SK-N-SH treated with all-trans-retinoic acid at 6 μM for 48 hours (cell line): ENCODE measurements around the gene CTBP1.

ENCODE experiments used
- ATAC-seq: fragments of 200-7000 bp; cut with Tn5 transposase; 3 replicates; pipeline ENCODE4 v1.9.1; 2020; ENCODE audit warnings: mild to moderate bottlenecking, moderate library complexity
- BACH2 ChIP-seq: fragments of 250-450 bp; sonication (Bioruptor Pico); IDR thresholded peaks from 2 replicates; pipeline ENCODE4 v1.9.0; 2021; ENCODE audit warnings: mild to moderate bottlenecking, borderline replicate concordance
- CSDC2 ChIP-seq: fragments of 250-450 bp; sonication (Bioruptor Pico); IDR thresholded peaks from 2 replicates; pipeline ENCODE4 v1.5.0; 2020; ENCODE audit warnings: mild to moderate bottlenecking, moderate library complexity
- ESRRG ChIP-seq: fragments of 250-450 bp; sonication (Bioruptor Pico); IDR thresholded peaks from 2 replicates; pipeline ENCODE4 v1.6.1; 2021; ENCODE audit warnings: mild to moderate bottlenecking
- GLIS3 ChIP-seq: fragments of 250-450 bp; sonication (Bioruptor Pico); IDR thresholded peaks from 2 replicates; pipeline ENCODE4 v1.5.0; 2020; ENCODE audit warnings: mild to moderate bottlenecking, moderate library complexity
- OSR1 ChIP-seq: fragments of 250-450 bp; sonication (Bioruptor Pico); IDR thresholded peaks from 2 replicates; pipeline ENCODE4 v1.8.0; 2022; ENCODE audit warnings: moderate library complexity, mild to moderate bottlenecking, inconsistent platforms
- PPARA ChIP-seq: fragments of 250-450 bp; sonication (Bioruptor Pico); IDR thresholded peaks from 2 replicates; pipeline ENCODE4 v1.5.0; 2020; ENCODE audit warnings: mild to moderate bottlenecking, borderline replicate concordance
- RARB ChIP-seq: fragments of 250-450 bp; sonication (Bioruptor Pico); IDR thresholded peaks from 2 replicates; pipeline ENCODE4 v1.8.0; 2021; ENCODE audit warnings: mild to moderate bottlenecking, moderate library complexity
- SNAI2 ChIP-seq: fragments of 250-450 bp; sonication (Bioruptor Pico); IDR thresholded peaks from 2 replicates; pipeline ENCODE4 v1.5.0; 2020; ENCODE audit warnings: mild to moderate bottlenecking, moderate library complexity
- TCF4 ChIP-seq: fragments of 250-450 bp; sonication (Bioruptor Pico); IDR thresholded peaks from 2 replicates; pipeline ENCODE4 v1.8.0; 2021; ENCODE audit warnings: mild to moderate bottlenecking, moderate library complexity, borderline replicate concordance
- TOX ChIP-seq: fragments of 250-450 bp; sonication (Bioruptor Pico); IDR thresholded peaks from 2 replicates; pipeline ENCODE4 v1.8.0; 2021; ENCODE audit warnings: mild to moderate bottlenecking, moderate library complexity, borderline replicate concordance
- ZC3H10 ChIP-seq: fragments of 250-450 bp; sonication (Bioruptor Pico); IDR thresholded peaks from 2 replicates; pipeline ENCODE4 v1.5.1; 2021; ENCODE audit warnings: mild to moderate bottlenecking, moderate library complexity
- ZFP3 ChIP-seq: fragments of 250-450 bp; sonication (Bioruptor Pico); IDR thresholded peaks from 2 replicates; pipeline ENCODE4 v1.5.0; 2020; ENCODE audit warnings: mild to moderate bottlenecking, moderate library complexity
- ZFP30 ChIP-seq: fragments of 450-650 bp; formaldehyde crosslinking; IDR thresholded peaks from 2 replicates; pipeline ENCODE4 v1.5.0; 2022; ENCODE audit warnings: mild to moderate bottlenecking, moderate library complexity
- ZNF565 ChIP-seq: fragments of 450-650 bp; formaldehyde crosslinking; conservative IDR thresholded peaks from 2 replicates; pipeline ENCODE4 v1.5.0; 2020; ENCODE audit warnings: low read depth, mild to moderate bottlenecking, moderate library complexity
- ZNF70 ChIP-seq: fragments of 450-650 bp; formaldehyde crosslinking; IDR thresholded peaks from 2 replicates; pipeline ENCODE4 v1.5.0; 2020; ENCODE audit warnings: mild to moderate bottlenecking, moderate library complexity
- TF ChIP-seq, protein P1 (sequence below): fragments of 250-450 bp; sonication (Bioruptor Pico); IDR thresholded peaks from 2 replicates; pipeline ENCODE4 v1.8.0; 2020; ENCODE audit warnings: mild to moderate bottlenecking, moderate library complexity, borderline replicate concordance
- TF ChIP-seq, protein P2 (sequence below): fragments of 250-450 bp; sonication (Bioruptor Pico); IDR thresholded peaks from 2 replicates; pipeline ENCODE4 v1.5.0; 2020; ENCODE audit warnings: mild to moderate bottlenecking, moderate library complexity
- TF ChIP-seq, protein P3 (sequence below): fragments of 250-450 bp; sonication (Bioruptor Pico); IDR thresholded peaks from 2 replicates; pipeline ENCODE4 v1.5.1; 2021; ENCODE audit warnings: mild to moderate bottlenecking, moderate library complexity

The CTBP1 gene

DNA sequence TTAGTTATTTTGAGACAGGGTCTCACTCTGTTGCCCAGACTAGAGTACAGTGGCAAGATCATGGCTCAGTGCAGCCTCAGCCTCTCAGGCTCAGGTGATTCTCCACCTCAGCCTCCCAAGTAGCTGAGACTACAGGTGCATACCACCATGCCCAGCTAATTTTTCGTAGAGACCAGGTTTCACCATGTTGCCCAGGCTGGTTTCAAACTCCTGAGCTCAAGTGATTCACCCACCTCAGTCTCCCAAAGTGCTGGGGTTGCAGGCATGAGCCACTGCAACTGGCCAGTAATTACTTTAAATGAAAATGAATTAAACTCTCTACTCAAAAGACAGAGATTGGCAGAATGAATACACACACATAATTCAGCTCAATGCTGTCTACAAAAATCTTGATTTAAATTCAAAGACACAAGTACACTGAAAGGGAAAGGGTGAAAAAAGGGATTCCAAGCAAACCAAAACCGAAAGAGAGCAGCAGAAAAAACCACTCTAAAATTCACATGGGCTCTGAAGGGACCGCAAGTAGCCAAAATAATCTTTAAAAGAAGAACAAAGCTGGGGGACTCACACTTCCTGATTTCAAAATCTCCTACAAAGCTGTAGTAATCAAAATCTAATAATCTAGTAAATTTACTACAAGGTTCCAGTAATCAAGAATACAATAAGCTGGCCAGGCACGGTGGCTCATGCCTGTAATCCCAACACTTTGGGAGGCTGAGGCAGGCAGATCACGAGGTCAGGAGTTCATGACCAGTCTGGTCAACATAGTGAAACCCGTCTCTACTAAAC lies 64.8 kb downstream of the CTBP1 start (continued):
- TF ChIP-seq, protein P1, sequence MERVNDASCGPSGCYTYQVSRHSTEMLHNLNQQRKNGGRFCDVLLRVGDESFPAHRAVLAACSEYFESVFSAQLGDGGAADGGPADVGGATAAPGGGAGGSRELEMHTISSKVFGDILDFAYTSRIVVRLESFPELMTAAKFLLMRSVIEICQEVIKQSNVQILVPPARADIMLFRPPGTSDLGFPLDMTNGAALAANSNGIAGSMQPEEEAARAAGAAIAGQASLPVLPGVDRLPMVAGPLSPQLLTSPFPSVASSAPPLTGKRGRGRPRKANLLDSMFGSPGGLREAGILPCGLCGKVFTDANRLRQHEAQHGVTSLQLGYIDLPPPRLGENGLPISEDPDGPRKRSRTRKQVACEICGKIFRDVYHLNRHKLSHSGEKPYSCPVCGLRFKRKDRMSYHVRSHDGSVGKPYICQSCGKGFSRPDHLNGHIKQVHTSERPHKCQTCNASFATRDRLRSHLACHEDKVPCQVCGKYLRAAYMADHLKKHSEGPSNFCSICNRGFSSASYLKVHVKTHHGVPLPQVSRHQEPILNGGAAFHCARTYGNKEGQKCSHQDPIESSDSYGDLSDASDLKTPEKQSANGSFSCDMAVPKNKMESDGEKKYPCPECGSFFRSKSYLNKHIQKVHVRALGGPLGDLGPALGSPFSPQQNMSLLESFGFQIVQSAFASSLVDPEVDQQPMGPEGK (CRISPR knock-in tag), result no peak
- TF ChIP-seq PPARA (no peak), ZNF565 (CRISPR knock-in tag) (no peak), ESRRG (no peak)
- TF ChIP-seq, all 23 proteins: peak for 0

DNA sequence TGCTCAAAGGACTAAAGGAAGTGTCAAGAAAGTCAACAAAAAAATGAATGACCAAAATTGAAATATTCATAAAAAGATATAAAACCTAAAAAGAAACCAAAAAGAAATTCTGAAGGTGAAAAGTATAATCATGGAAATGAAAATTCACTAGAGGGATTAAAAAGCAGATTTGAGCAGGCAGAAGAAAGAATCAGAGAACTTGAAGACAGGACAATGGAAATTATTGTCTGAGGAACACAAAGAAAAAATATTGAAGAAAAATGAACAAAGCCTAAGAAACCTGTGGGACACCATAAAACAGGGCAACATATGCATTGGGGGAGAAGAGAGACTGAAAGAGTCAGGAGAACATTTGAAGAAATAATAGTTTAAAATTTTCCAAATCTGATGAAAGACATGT lies 66.6 kb downstream of the CTBP1 start:
- ATAC-seq, result no peak
- TF ChIP-seq GLIS3 (CRISPR knock-in tag) (no peak), ZFP30 (CRISPR knock-in tag) (peak; percentile 85)

DNA sequence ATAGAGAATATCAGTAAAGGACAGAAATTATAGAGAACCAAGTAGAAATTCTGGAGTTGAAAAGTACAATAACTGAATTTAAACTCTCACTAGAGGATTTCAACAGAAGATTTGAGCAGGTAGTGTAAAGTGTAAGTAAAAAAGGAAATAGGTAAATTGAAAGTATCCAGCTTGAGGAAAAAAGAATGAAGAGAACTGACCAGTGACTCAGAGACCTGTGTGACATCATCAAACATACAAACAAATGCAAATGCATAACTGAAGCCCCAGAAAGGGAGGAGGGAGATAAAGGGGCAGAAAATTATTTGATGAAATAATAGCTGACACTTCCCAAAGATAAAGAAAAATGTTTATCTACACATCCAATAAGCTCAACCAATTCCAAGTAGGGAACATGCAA lies 68.3 kb downstream of the CTBP1 start:
- ATAC-seq, result no peak
- TF ChIP-seq SNAI2 (CRISPR knock-in tag) (no peak), RARB (CRISPR knock-in tag) (no peak), CSDC2 (CRISPR knock-in tag) (no peak), ZNF565 (CRISPR knock-in tag) (no peak)

DNA sequence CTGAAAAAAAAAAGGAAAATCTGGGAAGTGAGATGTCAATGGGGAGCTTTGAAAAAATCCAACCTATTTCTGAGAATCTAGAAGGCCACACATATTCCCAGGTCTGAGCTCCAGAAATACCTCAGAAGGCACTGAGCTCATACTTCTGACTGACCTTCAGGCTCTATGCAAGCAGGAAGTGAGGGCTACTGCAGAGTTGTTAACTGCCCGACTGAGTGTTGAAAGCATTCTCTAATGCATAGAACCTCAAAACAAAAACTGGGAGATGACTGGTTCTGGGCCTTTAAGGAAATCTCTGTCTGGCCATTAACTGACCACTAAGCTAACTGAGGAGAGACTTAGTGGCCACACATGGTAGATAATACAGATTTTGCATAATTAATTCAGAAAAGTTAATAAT lies 69.0 kb downstream of the CTBP1 start:
- ATAC-seq, result no peak
- no peak for TF ChIP-seq ESRRG
- TF ChIP-seq ZFP30 (CRISPR knock-in tag), result no peak
- no peak for TF ChIP-seq ZNF70 (CRISPR knock-in tag)
- TF ChIP-seq ZNF565 (CRISPR knock-in tag), result no peak
- no peak for TF ChIP-seq CSDC2 (CRISPR knock-in tag)
- TF ChIP-seq ZC3H10, result no peak
- no peak for TF ChIP-seq SNAI2 (CRISPR knock-in tag)
- TF ChIP-seq, protein P1 (CRISPR knock-in tag), result no peak
- TF ChIP-seq OSR1, result no peak
- TF ChIP-seq BACH2 (CRISPR knock-in tag), result no peak
- TF ChIP-seq TCF4 (CRISPR knock-in tag), result no peak

DNA sequence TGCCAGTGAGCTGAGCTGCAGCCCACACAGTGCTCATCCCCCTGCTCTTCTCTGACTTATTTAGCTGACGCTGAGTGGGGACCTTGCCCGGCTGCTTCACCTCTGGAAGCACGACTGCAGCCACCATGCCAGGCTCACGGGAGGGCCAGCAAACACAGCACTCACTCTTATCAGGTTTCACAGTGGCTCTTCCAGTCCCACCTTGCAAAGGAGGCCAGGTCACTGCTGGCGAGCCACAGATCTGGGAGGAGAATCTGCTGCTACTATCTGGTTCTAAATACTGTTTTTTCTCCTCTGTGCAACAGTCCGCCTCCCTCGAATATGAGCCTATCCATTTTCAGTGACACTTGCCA lies 69.9 kb downstream of the CTBP1 start:
- ATAC-seq, result no peak
- TF ChIP-seq ZFP3 (CRISPR knock-in tag) (no peak), GLIS3 (CRISPR knock-in tag) (no peak), RARB (CRISPR knock-in tag) (no peak), ZC3H10 (no peak)
- TF ChIP-seq, protein P2, sequence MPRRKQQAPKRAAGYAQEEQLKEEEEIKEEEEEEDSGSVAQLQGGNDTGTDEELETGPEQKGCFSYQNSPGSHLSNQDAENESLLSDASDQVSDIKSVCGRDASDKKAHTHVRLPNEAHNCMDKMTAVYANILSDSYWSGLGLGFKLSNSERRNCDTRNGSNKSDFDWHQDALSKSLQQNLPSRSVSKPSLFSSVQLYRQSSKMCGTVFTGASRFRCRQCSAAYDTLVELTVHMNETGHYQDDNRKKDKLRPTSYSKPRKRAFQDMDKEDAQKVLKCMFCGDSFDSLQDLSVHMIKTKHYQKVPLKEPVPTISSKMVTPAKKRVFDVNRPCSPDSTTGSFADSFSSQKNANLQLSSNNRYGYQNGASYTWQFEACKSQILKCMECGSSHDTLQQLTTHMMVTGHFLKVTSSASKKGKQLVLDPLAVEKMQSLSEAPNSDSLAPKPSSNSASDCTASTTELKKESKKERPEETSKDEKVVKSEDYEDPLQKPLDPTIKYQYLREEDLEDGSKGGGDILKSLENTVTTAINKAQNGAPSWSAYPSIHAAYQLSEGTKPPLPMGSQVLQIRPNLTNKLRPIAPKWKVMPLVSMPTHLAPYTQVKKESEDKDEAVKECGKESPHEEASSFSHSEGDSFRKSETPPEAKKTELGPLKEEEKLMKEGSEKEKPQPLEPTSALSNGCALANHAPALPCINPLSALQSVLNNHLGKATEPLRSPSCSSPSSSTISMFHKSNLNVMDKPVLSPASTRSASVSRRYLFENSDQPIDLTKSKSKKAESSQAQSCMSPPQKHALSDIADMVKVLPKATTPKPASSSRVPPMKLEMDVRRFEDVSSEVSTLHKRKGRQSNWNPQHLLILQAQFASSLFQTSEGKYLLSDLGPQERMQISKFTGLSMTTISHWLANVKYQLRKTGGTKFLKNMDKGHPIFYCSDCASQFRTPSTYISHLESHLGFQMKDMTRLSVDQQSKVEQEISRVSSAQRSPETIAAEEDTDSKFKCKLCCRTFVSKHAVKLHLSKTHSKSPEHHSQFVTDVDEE (CRISPR knock-in tag), result no peak

DNA sequence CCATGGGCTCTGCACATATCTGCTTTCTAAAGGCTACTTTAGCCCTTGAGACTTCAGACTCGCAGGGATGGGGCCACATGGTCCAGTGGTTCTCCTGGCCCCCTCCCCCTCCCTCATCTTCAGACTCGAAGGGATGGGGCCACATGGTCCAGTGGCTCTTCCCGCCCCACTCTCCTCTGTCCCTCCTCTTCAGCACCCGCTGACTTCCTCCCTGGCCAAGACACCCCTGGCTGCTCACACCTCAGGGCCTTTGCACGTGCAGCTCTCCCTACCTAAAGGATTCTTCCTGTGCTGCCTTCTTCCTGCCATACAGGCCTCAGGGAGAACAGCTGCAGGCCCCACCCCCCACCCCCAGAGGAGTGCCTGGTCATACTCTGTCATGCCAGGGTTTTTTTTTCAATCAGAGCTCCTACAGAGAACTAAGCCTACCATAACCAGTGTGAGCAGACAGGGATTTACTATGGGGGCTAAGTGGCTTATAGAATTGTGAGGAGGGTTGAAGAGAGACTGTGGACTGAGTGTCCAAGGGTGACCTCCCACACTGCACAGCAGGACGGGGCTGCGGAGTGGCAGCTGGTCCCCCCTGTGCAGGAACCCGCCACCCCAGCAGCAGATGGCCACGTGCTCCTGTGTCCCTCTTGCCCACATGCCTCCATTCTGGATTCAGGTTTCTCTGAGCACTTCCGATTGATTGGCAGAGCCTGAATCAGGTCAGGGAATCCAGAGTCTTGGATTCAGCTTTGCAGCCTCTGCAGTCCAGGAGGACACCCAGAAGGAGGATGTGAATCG lies 70.4 kb downstream of the CTBP1 start:
- TF ChIP-seq TOX (CRISPR knock-in tag), result no peak
- TF ChIP-seq ZC3H10, result no peak
- TF ChIP-seq, protein P3, sequence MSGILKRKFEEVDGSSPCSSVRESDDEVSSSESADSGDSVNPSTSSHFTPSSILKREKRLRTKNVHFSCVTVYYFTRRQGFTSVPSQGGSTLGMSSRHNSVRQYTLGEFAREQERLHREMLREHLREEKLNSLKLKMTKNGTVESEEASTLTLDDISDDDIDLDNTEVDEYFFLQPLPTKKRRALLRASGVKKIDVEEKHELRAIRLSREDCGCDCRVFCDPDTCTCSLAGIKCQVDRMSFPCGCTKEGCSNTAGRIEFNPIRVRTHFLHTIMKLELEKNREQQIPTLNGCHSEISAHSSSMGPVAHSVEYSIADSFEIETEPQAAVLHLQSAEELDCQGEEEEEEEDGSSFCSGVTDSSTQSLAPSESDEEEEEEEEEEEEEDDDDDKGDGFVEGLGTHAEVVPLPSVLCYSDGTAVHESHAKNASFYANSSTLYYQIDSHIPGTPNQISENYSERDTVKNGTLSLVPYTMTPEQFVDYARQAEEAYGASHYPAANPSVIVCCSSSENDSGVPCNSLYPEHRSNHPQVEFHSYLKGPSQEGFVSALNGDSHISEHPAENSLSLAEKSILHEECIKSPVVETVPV, result no peak
- no peak for ATAC-seq
